ENCODE measurements around the gene RPS18. TPM values are rescaled to one million over a fixed set of nuclear protein-coding genes. Genes with fewer than 3 reads are reported as not detected.

RPS18 gene
- total and polyA plus RNA-seq, 2 of the 13 experiments (the other 11 are each of a cell fraction or from before 2014, with no cell fraction given): 3,896 to 5,806 TPM

GRCh38 chr6:33248932-33249731, 22.7 kb upstream of the RPS18 start (continued):
- TF ChIP-seq ZNF414 (CRISPR knock-in tag; IDR thresholded peaks at IDR 0.05) (peak; percentile 60; the same call in 1 of the 2 replicates), NFYC (CRISPR knock-in tag; IDR thresholded peaks at IDR 0.05) (peak; percentile 91), THAP9 (CRISPR knock-in tag; IDR thresholded peaks at IDR 0.05; ENCODE audit: borderline replicate concordance) (0 out of 2 replicates have a peak, but pooled peaks have one; percentile 52), ZNF614 (CRISPR knock-in tag; IDR thresholded peaks at IDR 0.05; ENCODE audit: borderline replicate concordance) (no peak; the same call in 1 of the 2 replicates), HOMEZ (CRISPR knock-in tag; IDR thresholded peaks at IDR 0.05; ENCODE audit: low read depth) (peak; percentile 13; the same call in 1 of the 2 replicates), ZNF564 (CRISPR knock-in tag; IDR thresholded peaks at IDR 0.05) (no peak; the same call in 1 of the 2 replicates), ZNF484 (CRISPR knock-in tag; IDR thresholded peaks at IDR 0.05; ENCODE audit: borderline replicate concordance, low read depth) (no peak), JUNB (CRISPR knock-in tag; IDR thresholded peaks at IDR 0.05; ENCODE audit: borderline replicate concordance) (no peak), SP2 (CRISPR knock-in tag; IDR thresholded peaks at IDR 0.05) (peak; percentile 93), ETS1 (CRISPR knock-in tag; IDR thresholded peaks at IDR 0.05) (no peak; the same call in 1 of the 2 replicates), FOXJ3 (CRISPR knock-in tag; IDR thresholded peaks at IDR 0.05; ENCODE audit: borderline replicate concordance) (no peak), SP5 (CRISPR knock-in tag; IDR thresholded peaks at IDR 0.05; ENCODE audit: borderline replicate concordance, low read depth) (peak; percentile 71), SRSF1 (optimal IDR thresholded peaks at IDR 0.05; ENCODE audit: low read depth, low read length) (peak; percentile 76), ZNF574 (CRISPR knock-in tag; IDR thresholded peaks at IDR 0.05) (peak; percentile 78), SCMH1 (CRISPR knock-in tag; IDR thresholded peaks at IDR 0.05; ENCODE audit: borderline replicate concordance) (no peak), ZNF883 (CRISPR knock-in tag; IDR thresholded peaks at IDR 0.05; ENCODE audit: not compliant biosample characterization) (peak; percentile 5), ZNF260 (CRISPR knock-in tag; IDR thresholded peaks at IDR 0.05; ENCODE audit: borderline replicate concordance, low read depth) (no peak), ZNF205 (CRISPR knock-in tag; IDR thresholded peaks at IDR 0.05) (peak; percentile 75), PAX8 (CRISPR knock-in tag; IDR thresholded peaks at IDR 0.05; ENCODE audit: borderline replicate concordance) (0 out of 2 replicates have a peak, but pooled peaks have one; percentile 61)

Measured in HepG2 (cell line).